GM21529 (cell line): Measurements from ENCODE around the gene SREBF2.

Experiments used
- ATAC-seq: cut with Tn5 transposase; IDR thresholded peaks from one replicate; pipeline ENCODE4 v1.9.1; 2021; ENCODE audit not compliant: unreplicated experiment

Gene SREBF2

GRCh38 chr22:41919357-41920224 lies 86.7 kb downstream of the SREBF2 start:
- ATAC-seq: peak; percentile 39

GRCh38 chr22:41920271-41920976 lies 87.5 kb downstream of the SREBF2 start:
- peak; percentile 23 for ATAC-seq

GRCh38 chr22:41922328-41922727 lies 89.4 kb downstream of the SREBF2 start:
- ATAC-seq: no peak

GRCh38 chr22:41922940-41923594 lies 90.2 kb downstream of the SREBF2 start:
- ATAC-seq: no peak

GRCh38 chr22:41923595-41924276 lies 90.8 kb downstream of the SREBF2 start:
- ATAC-seq: no peak

GRCh38 chr22:41925783-41926460 lies 93.0 kb downstream of the SREBF2 start:
- ATAC-seq: peak; percentile 36

GRCh38 chr22:41927813-41928212 lies 94.9 kb downstream of the SREBF2 start:
- no peak for ATAC-seq

GRCh38 chr22:41928593-41929417 lies 95.9 kb downstream of the SREBF2 start:
- ATAC-seq: no peak

GRCh38 chr22:41929418-41929810 lies 96.5 kb downstream of the SREBF2 start:
- ATAC-seq: no peak

GRCh38 chr22:41931701-41932269 lies 98.9 kb downstream of the SREBF2 start:
- no peak for ATAC-seq

GRCh38 chr22:41932353-41932752 lies 99.4 kb downstream of the SREBF2 start:
- no peak for ATAC-seq

- ATAC-seq: no peak
Observed at GRCh38 chr22:41933411-41934177, 100.7 kb downstream of the SREBF2 start.

GRCh38 chr22:41934284-41935014 lies 101.5 kb downstream of the SREBF2 start:
- no peak for ATAC-seq

- no peak for ATAC-seq
Observed at GRCh38 chr22:41935015-41935351, 102.1 kb downstream of the SREBF2 start.

GRCh38 chr22:41935509-41935908 lies 102.6 kb downstream of the SREBF2 start:
- ATAC-seq: no peak

- ATAC-seq: no peak
Observed at GRCh38 chr22:41936894-41937169, 103.9 kb downstream of the SREBF2 start.

- peak; percentile 52 for ATAC-seq
Observed at GRCh38 chr22:41939981-41940831, 107.3 kb downstream of the SREBF2 start.
